Measurements from ENCODE around the gene ALDH3A2. TPM values are rescaled to one million over a fixed set of nuclear protein-coding genes. Genes with fewer than 3 reads are reported as not detected.

Gene ALDH3A2
- total and polyA plus RNA-seq, 8 donors: 26.8 to 236 (median 106) TPM

GRCh38 chr17:19613979-19614378 is 34.6 kb upstream of the ALDH3A2 start:
- H3K27ac ChIP-seq: no peak overlapping the region
- H3K27me3 ChIP-seq: no peaks in the 10 kb centered on the region
- 67 to 84% (median 78%) methylated on average over 10 of the region's 10 CpGs for WGBS, 5 donors
- H3K36me3 ChIP-seq: no peaks in the 10 kb centered on the region
- intact Hi-C loops (cut with DNase I; ENCODE audit: low total_unique reads): no loop called here
- peaks cover 0 to 3% (median 0%) of the 10 kb centered on the region in 4 donors for H3K4me1 ChIP-seq
- no peak for DNase-seq
- TF ChIP-seq EP300 (IDR thresholded peaks at IDR 0.05) (no peak), POLR2A (IDR thresholded peaks at IDR 0.05) (no peak)
- peaks cover under 1 to 20% (median 16%) of the 10 kb centered on the region in 4 donors for H3K9me3 ChIP-seq
- no peak overlapping the region for H3K4me3 ChIP-seq

- TF ChIP-seq POLR2AphosphoS5 (IDR thresholded peaks at IDR 0.05) (no peak), CTCF (IDR thresholded peaks at IDR 0.05) (no peak), EP300 (IDR thresholded peaks at IDR 0.05) (no peak), POLR2A (IDR thresholded peaks at IDR 0.05) (no peak)
- WGBS, 5 donors: 89 to 92% (median 92%) methylated on average over 4 of the region's 4 CpGs
These were observed 33.7 kb upstream of the ALDH3A2 start for GRCh38 chr17:19614900-19615299.

GRCh38 chr17:19618015-19618414 is 30.5 kb upstream of the ALDH3A2 start:
- 90 to 96% (median 93%) methylated on average over 3 of the region's 3 CpGs for WGBS, 5 donors
- H3K36me3 ChIP-seq: no peaks in the 10 kb centered on the region
- intact Hi-C loops (cut with DNase I; ENCODE audit: low total_unique reads): no loop called here
- peaks cover 12 to 55% (median 41%) of the 10 kb centered on the region in 4 donors for H3K9me3 ChIP-seq
- DNase-seq: no peak
- no peaks in the 10 kb centered on the region for H3K27me3 ChIP-seq
- H3K27ac ChIP-seq: no peak overlapping the region
- no peak overlapping the region for H3K4me3 ChIP-seq
- TF ChIP-seq CTCF (IDR thresholded peaks at IDR 0.05) (no peak), EP300 (IDR thresholded peaks at IDR 0.05) (no peak), POLR2A (IDR thresholded peaks at IDR 0.05) (no peak), POLR2AphosphoS5 (IDR thresholded peaks at IDR 0.05) (no peak)
- peaks cover 0 to 3% (median 0%) of the 10 kb centered on the region in 4 donors for H3K4me1 ChIP-seq

More at GRCh38 chr17:19614900-19615299, 33.7 kb upstream of the ALDH3A2 start:
- Histone ChIP-seq H3K4me3 (no peak overlapping the region), H3K27me3 (no peaks in the 10 kb centered on the region), H3K27ac (no peak overlapping the region), H3K4me1 (peaks cover 0 to 3% (median 0%) of the 10 kb centered on the region in 4 donors), H3K36me3 (no peaks in the 10 kb centered on the region), H3K9me3 (peaks cover 9 to 29% (median 26%) of the 10 kb centered on the region in 4 donors)
- DNase-seq: no peak
- intact Hi-C loops (cut with DNase I; ENCODE audit: low total_unique reads): no loop called here

- intact Hi-C loops (cut with DNase I; ENCODE audit: low total_unique reads): no loop called here
- Histone ChIP-seq H3K4me3 (no peak overlapping the region), H3K27me3 (no peaks in the 10 kb centered on the region), H3K4me1 (no peaks in the 10 kb centered on the region), H3K9me3 (peaks cover 12 to 55% (median 41%) of the 10 kb centered on the region in 4 donors), H3K27ac (no peak overlapping the region), H3K36me3 (no peaks in the 10 kb centered on the region)
- TF ChIP-seq POLR2A (IDR thresholded peaks at IDR 0.05) (no peak), CTCF (IDR thresholded peaks at IDR 0.05) (no peak), POLR2AphosphoS5 (IDR thresholded peaks at IDR 0.05) (no peak), EP300 (IDR thresholded peaks at IDR 0.05) (no peak)
- WGBS, 5 donors: 52 to 76% (median 70%) methylated on average over 2 of the region's 2 CpGs
- no peak for DNase-seq
These were observed 28.7 kb upstream of the ALDH3A2 start for GRCh38 chr17:19619705-19620325.

- no peak for TF ChIP-seq POLR2AphosphoS5 (IDR thresholded peaks at IDR 0.05)
- no peak for TF ChIP-seq POLR2A (IDR thresholded peaks at IDR 0.05)
- no peak for TF ChIP-seq EP300 (IDR thresholded peaks at IDR 0.05)
- no peak for TF ChIP-seq CTCF (IDR thresholded peaks at IDR 0.05)
- Histone ChIP-seq H3K4me3 (no peak overlapping the region), H3K27me3 (no peaks in the 10 kb centered on the region), H3K4me1 (no peaks in the 10 kb centered on the region), H3K36me3 (no peaks in the 10 kb centered on the region), H3K27ac (no peak overlapping the region), H3K9me3 (peaks cover 12 to 55% (median 41%) of the 10 kb centered on the region in 4 donors)
- intact Hi-C loops (cut with DNase I; ENCODE audit: low total_unique reads): no loop called here
- DNase-seq: no peak
- 85 to 100% (median 94%) methylated on average over 1 of the region's 1 CpG for WGBS, 5 donors
These were observed 26.9 kb upstream of the ALDH3A2 start for GRCh38 chr17:19621697-19622096.

Measured in stomach (tissue), 9 donors.